ENCODE results near the gene ACSL5.

Gene ACSL5

GRCh38 chr10:112409299-112409698 lies 35.4 kb downstream of the ACSL5 start:
- no peak for DNase-seq (ENCODE audit: low read depth in 3 of 3)

DNA sequence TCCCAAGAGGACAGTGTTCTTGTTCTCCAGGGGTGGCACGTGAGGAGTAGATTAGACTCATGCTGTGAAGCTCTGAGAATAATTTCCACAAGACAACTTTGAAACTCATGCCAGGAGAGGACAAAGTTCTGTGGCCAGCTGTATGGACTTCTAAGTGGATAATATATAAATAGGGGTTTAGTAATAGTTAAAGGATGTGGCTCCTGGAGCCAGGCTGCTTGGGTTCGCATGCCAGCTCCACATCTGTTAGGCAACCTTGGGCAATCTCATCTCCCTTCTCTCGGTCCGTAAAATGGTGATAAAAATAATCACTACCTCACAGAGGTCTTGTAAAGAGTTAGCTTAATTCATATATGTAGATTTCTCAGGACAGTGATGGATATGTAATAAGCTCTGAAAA lies 35.8 kb downstream of the ACSL5 start:
- no peak for DNase-seq (ENCODE audit: low read depth in 3 of 3)

DNA sequence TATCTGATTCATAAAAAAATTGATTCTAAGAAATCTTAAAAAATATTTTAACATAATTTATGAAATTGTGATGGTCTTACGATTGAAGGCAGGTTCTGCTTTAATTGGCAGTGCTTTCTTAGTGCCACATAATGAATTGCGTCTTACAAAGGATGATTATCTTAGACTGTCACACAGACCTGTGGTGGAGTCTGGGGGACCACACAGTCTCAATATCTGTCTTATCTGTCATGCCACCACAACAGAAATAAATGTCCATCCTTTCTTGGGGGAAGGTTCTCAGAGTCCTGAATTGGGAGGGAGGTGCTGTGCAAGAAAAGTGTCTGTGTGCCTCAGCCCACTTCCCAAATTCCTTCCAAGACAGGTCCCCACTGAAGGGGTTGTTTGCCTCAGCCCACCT lies 38.8 kb downstream of the ACSL5 start:
- DNase-seq (ENCODE audit: low read depth in 3 of 3) = no peak

GRCh38 chr10:112421731-112422130 lies 47.8 kb downstream of the ACSL5 start:
- DNase-seq (ENCODE audit: low read depth in 3 of 3) = no peak

DNA sequence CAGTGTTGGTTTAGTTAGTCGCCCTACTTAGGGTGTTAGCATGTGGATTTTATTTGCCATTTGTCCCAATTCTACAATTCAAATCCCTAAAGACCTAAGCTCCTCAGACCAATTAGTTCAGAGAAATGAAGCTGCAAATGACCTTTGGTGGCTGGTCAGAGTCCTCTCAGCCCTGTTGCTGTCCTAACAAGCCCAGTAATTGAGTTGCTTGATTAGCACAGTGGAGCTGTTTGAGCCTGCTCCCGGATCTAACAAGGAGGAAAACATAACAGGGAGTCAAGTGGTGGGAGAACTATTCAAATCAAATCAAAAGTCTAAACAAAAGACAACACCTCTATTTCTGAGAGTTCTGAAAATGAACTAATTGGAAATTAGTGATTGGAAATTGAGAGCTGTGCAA lies 50.7 kb downstream of the ACSL5 start:
- no peak for DNase-seq (ENCODE audit: low read depth in 3 of 3)

- no peak for DNase-seq (ENCODE audit: low read depth in 3 of 3)
These were observed 52.2 kb downstream of the ACSL5 start for GRCh38 chr10:112426111-112426510.

DNA sequence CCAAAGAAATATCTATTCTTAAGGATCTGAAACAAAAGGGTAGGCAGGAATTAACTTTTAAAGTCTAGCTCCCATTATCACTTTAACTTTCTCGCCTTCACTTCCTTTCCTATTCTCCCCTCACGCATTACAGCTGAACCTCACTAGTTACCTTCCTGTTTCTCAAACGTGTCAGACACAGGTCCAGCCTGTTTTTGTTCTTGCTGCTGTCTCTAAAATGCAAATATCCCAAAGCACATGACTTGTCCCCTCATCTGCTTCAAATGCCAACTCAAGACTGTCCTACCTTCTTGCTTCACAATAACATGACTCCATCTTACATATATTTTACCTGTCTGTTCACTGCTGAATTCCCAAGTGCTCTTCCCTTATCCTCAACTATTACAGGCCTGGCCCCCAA lies 55.2 kb downstream of the ACSL5 start:
- DNase-seq (ENCODE audit: low read depth in 3 of 3) = no peak

DNA sequence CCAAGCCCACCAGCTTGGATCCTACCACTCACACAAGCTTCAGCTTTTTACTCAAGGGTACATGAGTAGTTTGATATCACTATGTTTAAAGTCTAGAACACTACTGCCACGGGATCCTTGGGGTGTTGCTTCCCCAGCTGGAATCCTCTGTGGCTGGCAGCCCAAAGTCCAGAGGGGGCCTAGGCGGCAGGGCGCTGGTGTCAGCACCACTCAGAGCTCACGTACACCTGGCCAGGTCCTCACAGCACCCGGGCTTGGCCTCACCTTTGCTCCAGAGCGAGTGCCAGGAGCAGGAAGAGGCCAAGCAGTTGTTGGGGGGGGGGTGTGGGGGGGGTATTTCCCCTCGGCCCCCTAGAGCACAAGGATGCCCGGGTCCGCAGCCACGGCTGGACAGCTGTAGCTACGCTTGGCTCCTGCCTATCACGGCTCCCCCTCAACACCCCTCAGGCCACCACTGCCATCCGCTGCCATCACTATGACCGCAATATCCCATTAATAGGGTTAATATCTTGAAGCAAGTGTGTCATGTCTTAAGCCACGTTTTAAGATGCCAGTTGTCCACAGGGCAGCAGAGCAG lies 55.8 kb downstream of the ACSL5 start:
- no peak for DNase-seq (ENCODE audit: low read depth in 3 of 3)

GRCh38 chr10:112433136-112433535 lies 59.2 kb downstream of the ACSL5 start:
- DNase-seq (ENCODE audit: low read depth in 3 of 3) = no peak

DNA sequence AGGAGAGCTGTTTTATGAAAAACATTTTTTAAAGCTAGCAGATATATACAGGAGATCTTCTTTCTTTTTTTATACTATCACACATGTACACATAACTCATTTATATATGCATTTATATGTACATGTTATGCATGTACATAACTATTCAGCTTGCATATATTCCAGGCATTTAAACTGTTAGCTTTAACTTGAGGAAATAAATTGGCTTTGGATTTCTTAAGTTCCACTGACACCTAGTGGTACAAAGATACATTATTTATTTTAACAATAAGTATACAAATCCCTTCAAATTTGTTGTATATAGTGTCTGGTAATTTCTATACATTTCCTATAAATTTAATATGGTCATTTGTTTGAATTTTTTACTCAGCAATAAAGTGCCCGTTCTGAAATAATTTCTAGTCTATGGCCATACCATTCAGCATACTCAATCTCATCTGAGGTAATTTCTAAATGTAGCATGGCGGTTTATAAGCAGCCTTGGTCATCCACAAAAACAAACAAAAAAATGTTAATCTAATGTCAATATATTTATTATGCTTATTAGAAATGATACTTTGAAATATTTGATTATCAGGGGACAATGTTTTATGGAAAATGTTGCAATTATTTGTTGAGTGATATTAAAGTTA lies 61.2 kb downstream of the ACSL5 start:
- DNase-seq (ENCODE audit: low read depth in 3 of 3) = no peak

DNA sequence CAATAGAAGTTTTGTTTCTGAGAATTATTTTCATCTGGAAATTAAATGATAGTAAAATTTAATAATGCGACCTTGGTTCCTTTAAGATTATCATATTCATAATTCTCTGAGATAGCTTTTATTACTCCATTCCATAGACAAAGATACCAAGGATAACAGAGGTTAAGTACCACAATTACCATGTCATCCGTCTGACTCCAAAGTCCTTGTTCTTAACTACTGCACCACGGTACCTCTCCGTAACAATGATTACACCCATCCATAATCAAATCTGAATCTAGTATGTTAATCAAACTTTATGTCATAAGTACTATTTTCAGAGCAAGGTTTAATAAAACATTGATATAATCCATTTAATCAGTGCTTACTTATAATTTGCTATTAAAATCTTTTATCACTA lies 64.4 kb downstream of the ACSL5 start:
- no peak for DNase-seq (ENCODE audit: low read depth in 3 of 3)

GRCh38 chr10:112441520-112441919 lies 67.6 kb downstream of the ACSL5 start:
- DNase-seq (ENCODE audit: low read depth in 3 of 3) = no peak

DNA sequence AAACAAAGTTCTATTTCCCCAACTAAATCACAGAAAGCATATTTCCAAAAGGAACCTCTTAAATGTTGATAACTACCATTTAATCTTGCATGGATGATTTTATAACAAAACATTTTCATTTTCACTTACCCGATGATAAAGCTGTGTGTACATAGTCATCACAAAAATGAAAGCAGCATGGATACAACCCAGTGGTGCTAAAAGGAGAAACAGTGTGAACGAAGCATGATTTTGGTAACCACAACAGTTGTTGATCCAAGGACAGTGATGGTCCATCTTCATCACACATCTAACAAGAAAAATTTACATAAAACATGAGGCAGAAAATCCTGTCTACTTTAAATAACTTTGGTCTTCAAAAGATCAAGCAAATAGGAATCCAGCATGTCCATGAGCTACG lies 68.1 kb downstream of the ACSL5 start:
- DNase-seq (ENCODE audit: low read depth in 3 of 3) = no peak

GRCh38 chr10:112446055-112446854 lies 72.3 kb downstream of the ACSL5 start:
- DNase-seq (ENCODE audit: low read depth in 3 of 3) = no peak

DNA sequence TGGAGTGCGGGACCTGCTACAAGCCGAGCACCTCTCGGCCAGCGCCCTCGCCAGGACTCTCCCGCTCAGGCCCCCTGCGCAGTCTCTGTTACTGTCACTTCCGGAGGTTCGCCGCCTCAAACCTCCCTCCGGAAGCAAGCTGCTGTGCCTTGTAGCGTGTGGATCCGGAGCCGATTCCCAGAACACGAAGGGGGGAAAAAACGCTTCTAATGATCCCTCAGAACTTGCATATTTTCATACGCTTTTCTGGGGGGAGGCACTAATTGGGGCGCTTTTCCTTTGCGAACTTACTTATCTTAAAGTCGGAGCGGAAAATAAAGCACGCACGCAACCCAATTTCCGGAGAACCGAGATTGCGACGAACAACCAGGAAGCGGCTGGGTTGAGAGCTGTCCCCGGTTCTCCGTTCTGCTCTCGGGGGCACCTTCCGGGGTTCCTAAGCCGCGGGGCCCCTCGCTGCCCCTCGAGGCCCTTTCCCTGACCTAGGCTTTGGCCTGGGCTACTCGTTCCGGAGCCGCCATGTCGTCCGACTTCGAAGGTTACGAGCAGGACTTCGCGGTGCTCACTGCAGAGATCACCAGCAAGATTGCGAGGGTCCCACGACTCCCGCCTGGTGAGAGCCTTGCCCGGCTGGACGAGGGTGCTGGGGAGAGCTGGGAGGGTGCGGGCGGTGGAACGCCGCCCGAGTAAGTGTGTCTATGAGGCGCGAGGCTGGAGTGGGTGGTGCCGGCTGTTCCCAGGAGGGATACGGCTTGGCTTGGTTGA lies 73.1 kb downstream of the ACSL5 start, which contains the start of the genes VTI1A and ZDHHC6:
TSS of gene VTI1A (plus strand) at position 361 of the 765 bp plus-strand sequence. CDS start at position 520, 159 bp downstream.
TSS of gene ZDHHC6 (minus strand) at position 60 of the 765 bp plus-strand sequence. CDS start 1,478 bp downstream, outside the sequence.
- peak; percentile 73 to 78 (median 75) for DNase-seq (ENCODE audit: low read depth in 3 of 3)

DNA sequence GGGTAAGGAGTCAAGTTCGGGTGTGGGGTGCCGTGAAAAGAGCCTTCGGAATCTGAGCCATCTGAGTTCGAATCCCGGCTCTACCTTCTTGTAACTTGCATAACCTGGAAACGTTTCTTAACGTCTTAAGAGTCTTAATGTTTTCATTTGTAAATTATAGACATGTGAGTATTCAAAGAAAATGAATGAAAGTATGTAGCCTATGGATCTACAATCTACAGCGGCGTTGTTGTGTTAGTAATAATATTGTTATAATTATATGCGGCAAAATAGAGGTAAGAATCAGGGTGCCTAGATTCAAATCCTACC lies 73.7 kb downstream of the ACSL5 start:
- no peak for DNase-seq (ENCODE audit: low read depth in 3 of 3)

GRCh38 chr10:112448888-112449287 lies 75.0 kb downstream of the ACSL5 start:
- DNase-seq (ENCODE audit: low read depth in 3 of 3) = no peak

- no peak for DNase-seq (ENCODE audit: low read depth in 3 of 3)
These were observed 81.2 kb downstream of the ACSL5 start for GRCh38 chr10:112454910-112455779.

DNA sequence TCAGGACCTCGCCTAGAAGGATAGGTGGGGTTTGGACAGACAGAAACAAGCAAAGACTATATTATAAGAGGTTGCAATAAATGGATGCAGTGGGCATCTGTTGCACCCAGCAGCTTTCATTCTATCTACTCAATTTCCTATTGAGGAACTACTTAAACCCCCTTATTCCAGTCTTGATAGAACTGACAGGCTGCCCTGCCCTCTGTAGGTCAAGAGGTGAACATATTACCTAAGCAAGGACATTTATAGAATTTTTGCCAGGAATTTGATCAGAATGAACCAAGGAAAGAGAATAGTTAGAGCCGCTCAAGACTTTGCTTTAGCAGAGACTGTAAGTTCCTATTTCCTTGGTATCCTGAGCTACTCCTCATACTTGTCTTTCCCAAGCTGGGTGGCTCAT lies 82.6 kb downstream of the ACSL5 start:
- no peak for DNase-seq (ENCODE audit: low read depth in 3 of 3)

DNA sequence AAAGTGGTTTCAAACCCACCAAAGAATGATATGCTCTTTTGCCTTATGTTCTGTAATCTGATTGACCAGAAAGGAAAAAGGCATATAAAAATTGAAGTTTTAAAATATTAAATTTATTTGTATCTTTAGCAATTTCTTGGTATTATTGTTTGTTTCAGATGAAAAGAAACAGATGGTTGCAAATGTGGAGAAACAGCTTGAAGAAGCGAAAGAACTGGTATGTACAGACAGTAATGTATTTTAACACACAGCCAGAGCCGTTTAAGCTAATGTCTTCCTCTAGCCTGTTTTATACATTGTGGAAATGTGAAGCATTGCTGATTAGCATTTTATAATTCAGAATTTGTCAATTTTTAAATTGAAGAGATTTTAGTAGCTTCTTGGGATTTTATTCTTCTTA lies 86.5 kb downstream of the ACSL5 start:
- DNase-seq (ENCODE audit: low read depth in 3 of 3) = no peak

All from stimulated activated CD4-positive, alpha-beta T cell treated with anti-CD3 and anti-CD28 coated beads, TNF-alpha, amount 100 ng/mL, for 24 hours (primary cell).